Measurements from ENCODE around the gene LRRC8A. TPM values are rescaled to one million over a fixed set of nuclear protein-coding genes. Genes with fewer than 3 reads are reported as not detected.
"Not testable (repeated sequence)": the region's sequence is repeated elsewhere in the genome, so short reads cannot be mapped to it uniquely, and the experiment has no call there.

The LRRC8A gene
- total RNA-seq, 1 donor from 2014 or later = 24.2 TPM

DNA sequence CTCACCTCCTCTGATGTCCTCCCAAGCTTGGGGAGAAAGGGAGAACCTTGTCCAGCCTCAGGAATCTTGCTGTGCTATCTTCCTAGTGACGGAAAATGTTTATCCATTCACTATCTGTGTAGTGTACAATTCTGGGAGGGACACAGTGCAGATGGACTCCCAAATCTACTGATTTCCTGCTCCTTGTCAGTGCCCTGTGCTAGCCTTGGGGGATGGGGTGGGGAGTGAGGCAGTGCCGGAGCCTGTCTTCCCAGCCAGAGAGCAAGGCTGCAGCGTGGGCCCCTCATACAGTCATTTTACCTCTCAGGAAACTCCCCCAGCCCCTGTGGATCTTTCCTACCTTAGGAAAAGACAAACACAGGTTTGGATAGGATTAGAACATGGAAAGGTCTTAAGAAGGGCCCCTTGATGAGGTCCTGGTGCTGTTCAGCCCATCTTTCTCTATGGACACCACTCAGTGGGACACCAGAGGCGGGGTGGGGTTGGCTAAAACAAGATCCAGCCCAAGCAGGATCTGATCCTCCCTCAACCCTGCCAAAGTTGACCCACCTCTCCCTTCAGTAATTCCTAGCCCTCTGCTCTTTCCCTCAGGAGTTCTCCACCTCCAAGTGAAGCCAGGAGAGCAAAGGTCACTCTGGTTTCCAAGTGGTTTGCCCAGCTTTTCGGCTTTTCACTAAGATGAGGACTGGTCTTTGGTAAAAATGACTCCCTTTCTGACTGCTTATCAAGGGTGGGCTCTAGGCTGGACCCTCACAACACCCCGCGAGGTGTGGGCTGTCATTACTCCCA is 62.1 kb downstream of the LRRC8A start:
- DNase-seq (ENCODE audit: low spot score) = peak; percentile 39
- intact Hi-C loops (cut with DNase I) = no loop called here

DNA sequence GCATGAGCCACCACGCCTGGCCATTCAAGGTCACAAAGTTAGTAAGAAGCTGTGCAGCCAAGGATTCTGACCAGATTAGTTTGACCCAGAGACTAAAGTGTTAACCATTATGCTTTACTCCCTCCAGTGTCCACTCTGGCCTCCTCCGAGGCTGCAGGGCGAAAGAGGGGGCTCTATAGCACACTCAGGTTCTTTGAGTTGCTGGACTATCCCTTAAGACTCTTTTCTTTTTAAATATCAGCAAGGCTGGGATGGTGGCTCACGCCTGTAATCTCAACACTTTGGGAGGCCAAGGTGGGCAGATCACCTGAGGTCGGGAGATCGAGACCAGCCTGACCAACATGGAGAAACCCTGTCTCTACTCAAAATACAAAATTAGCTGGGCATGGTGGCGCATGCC is 63.0 kb downstream of the LRRC8A start:
- not testable (repeated sequence) for DNase-seq (ENCODE audit: low spot score)
- intact Hi-C loops (cut with DNase I) = loop anchor here (5.0 kb wide), 1 partner anchor 62 kb away; no protein-coding TSS in a partner anchor

DNA sequence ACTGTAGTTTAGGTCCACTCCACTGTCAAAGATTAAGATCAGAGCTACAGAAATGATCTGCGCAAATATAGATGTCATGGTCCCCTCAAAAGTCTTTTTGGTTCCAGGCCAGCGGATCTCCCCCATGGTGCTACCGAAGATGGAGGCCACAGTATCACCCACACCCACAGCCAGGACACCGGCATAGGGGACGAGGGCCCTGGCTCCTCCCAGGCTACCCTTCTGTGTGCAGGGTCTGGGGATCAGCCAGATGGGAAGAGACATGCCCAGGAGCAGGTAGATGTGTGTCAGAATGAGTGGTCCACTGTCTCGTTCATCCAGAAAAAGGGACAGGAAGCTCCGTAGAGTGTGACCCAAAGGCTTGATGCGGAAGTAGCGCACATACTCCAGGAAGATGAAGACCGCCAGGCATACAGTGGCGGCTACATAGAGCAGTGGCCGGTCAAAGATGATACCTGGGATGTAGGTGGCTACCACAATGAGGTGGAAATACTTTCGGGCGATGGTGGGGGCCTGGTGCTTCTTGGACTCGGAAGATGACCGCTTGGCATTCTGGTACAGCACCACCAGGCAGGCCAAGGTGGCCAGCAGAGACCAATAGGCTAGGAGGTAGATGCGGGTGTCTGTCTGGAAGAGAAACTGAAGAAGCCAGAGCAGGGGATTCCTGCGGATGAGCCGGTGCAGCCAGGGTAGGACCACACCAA is 64.0 kb downstream of the LRRC8A start:
- intact Hi-C loops (cut with DNase I) = loop anchor here (5.0 kb wide), 1 partner anchor 61 kb away; no protein-coding TSS in a partner anchor
- no peak for DNase-seq (ENCODE audit: low spot score)

DNA sequence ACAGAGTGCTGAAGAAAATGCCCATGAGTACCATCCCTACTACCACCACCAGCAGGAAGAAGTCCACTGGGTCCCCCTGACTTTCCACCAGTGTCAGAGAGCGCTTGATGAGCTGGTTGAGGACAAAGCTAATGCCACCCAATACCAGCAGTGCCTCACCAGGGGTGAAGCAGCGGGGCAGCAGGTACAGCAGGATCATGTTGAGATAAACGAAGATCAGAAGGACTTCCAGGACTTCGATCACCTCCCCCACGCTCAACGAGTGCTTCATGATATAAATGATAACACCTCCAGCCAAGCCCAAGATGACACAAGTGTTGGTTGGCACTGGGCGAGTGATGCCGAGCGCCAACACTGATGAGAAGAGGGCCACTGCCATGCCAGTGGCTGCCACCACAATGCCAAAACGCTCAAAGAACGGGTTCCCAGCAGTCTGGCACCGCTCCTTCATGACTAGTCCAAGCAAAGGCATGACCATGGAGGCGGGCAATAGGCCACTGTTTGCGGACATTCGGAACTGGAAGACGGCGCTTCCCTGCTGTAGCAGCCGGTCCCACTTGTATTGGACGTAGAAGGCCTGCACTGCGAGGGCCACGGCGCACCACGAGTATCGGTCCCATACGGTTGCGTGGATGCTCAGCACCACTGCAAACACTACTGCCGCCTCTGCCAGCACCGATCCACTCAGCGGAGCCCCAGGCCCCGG is 64.8 kb downstream of the LRRC8A start:
- intact Hi-C loops (cut with DNase I) = loop anchor here (5.0 kb wide), 1 partner anchor 61 kb away; no protein-coding TSS in a partner anchor
- DNase-seq (ENCODE audit: low spot score) = peak; percentile 75

DNA sequence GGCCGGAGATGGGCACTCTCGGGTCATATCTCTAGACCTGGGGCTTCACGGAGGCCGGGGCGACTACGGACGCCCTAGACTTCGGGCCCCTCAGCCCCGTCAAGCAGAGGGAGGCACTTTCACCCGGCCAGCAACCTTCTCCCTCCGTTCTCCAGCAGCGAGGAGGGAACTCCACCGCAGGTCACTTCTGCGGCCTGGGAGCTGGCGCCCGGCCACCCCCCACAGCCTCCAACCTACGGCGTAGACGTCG is 65.3 kb downstream of the LRRC8A start:
- intact Hi-C loops (cut with DNase I) = loop anchor here (5.0 kb wide), 1 partner anchor 60 kb away; no protein-coding TSS in a partner anchor
- DNase-seq (ENCODE audit: low spot score) = no peak

DNA sequence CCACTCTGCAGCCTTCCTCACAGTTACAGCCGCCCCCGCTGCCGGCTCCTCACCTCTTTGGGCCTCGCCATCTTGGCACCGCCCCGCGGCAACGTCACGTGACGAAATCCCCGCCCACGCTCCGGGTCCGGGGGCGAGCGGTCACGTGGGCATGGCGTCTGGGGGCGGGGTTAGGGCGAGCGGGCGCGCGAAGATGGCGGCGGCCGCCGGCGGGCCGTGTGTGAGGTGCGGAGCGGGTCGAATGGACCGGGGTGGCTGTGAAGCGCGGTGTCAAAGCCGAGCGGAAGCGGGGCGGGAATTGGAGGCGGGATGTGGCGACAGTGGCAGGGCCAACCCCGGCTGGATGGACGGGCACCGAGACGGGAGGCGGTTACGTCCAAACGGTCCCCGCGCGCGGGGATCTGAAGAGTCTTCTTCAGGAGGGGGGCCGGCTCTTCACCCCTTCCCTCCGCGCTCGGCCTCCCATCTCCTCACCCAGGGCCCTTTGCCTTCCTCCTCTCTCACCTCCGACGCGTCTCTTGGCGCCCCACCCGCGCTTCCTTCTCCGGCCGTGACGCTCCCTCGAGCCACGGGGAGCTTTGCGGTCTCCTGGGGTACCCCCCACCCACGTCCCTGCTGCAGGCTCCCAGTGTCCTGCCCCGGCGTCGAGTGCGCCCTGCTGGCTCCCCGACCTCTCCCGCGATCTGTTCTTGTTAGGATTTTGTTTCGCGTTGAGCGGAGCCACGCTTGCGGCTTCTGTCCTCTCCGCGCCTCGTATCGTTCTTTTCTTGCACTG is 65.8 kb downstream of the LRRC8A start, which contains the start of the genes DOLK and NUP188:
TSS of gene DOLK (minus strand) at position 77 of the 775 bp plus-strand sequence. CDS start 300 bp downstream, outside the sequence.
TSS of gene NUP188 (plus strand) at position 173 of the 775 bp plus-strand sequence. CDS start at position 194, 21 bp downstream.
- intact Hi-C loops (cut with DNase I) = loop anchor here (5.0 kb wide), 1 partner anchor 60 kb away; no protein-coding TSS in a partner anchor

DNA sequence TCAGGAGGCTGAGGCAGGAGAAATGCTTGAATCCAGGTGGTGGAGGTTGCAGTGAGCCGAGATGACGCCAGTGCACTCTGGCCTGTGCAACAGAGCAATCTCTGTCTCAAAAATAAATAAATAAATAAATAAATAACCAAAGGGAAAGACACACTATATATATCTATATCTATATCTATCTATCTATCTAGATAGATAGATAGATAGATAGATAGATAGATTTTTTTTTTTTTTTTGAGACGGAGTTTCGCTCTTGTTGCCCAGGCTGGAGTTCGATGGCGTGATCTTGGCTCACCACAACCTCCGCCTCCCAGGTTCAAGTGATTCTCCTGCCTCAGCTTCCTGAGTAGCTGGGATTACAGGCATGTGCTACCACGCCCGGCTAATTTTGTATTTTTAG is 79.5 kb downstream of the LRRC8A start:
- DNase-seq (ENCODE audit: low spot score); intact Hi-C loops (cut with DNase I): not testable (repeated sequence)

More for the DNA sequence above, 65.8 kb downstream of the LRRC8A start, which contains the start of the genes DOLK and NUP188:
- DNase-seq (ENCODE audit: low spot score) = peak; percentile 99

Other genes starting within 250 kb of the LRRC8A start
- 29.6 TPM for gene DYNC2I2, start 225.3 kb upstream of the LRRC8A start, total RNA-seq
- 212 TPM for gene SET, start 192.9 kb upstream of the LRRC8A start, total RNA-seq
- 6.2 TPM for gene PKN3, start 179.6 kb upstream of the LRRC8A start, total RNA-seq
- 7.4 TPM for gene ZDHHC12, start 158.0 kb upstream of the LRRC8A start, total RNA-seq
- 51.8 TPM for gene ZER1, start 110.2 kb upstream of the LRRC8A start, total RNA-seq
- gene TBC1D13, start 94.9 kb upstream of the LRRC8A start, total RNA-seq = 15.7 TPM
- 47.1 TPM for gene ENDOG, start 63.6 kb upstream of the LRRC8A start, total RNA-seq
- gene SPOUT1, start 52.3 kb upstream of the LRRC8A start, total RNA-seq = 18.0 TPM
- gene KYAT1, start 183 bp upstream of the LRRC8A start, total RNA-seq = 9.2 TPM
- gene PHYHD1, start 38.8 kb downstream of the LRRC8A start, total RNA-seq = 21.9 TPM
- 9.8 TPM for gene DOLK, start 65.5 kb downstream of the LRRC8A start, total RNA-seq
- 36.3 TPM for gene NUP188, start 65.6 kb downstream of the LRRC8A start, total RNA-seq
- gene SH3GLB2, start 146.2 kb downstream of the LRRC8A start, total RNA-seq = 40.6 TPM
- gene MIGA2, start 154.5 kb downstream of the LRRC8A start, total RNA-seq = 39.3 TPM
- 4.8 TPM for gene DOLPP1, start 199.0 kb downstream of the LRRC8A start, total RNA-seq
- gene CRAT, start 228.7 kb downstream of the LRRC8A start, total RNA-seq = 68.1 TPM
- gene PTPA, start 229.3 kb downstream of the LRRC8A start, total RNA-seq = 204 TPM

Data from cardiac septum (tissue), 1 donor.